Keratinocyte (primary cell): ENCODE results near the gene CHST14.

Experiments
- CTCF ChIP-seq, 3 experiments: IDR thresholded peaks in 1 of 3; conservative IDR thresholded peaks in 1 of 3; optimal IDR thresholded peaks in 1 of 3; 2 replicates in 2 of 3; 3 replicates in 1 of 3; pipeline versions ENCODE3 to v1.5.1; 2011; ENCODE audit warnings: low read length in 3 of 3, mild to moderate bottlenecking in 3 of 3, moderate library complexity in 2 of 3, control low read depth in 1 of 3, inconsistent platforms in 1 of 3; ENCODE audit not compliant: insufficient read depth in 2 of 3; ENCODE audit errors: extremely low read depth in 1 of 3
- EZH2 ChIP-seq: IDR thresholded peaks from one replicate; pipeline ENCODE4 v1.6.1; 2012; ENCODE audit warnings: inconsistent platforms, mild to moderate bottlenecking, low read length, moderate library complexity

GRCh38 chr15:40436116-40436891 lies 34.5 kb upstream of the CHST14 start:
- TF ChIP-seq CTCF (optimal IDR thresholded peaks at IDR 0.05 in 1 of 3, IDR thresholded peaks at IDR 0.05 in 1 of 3, conservative IDR thresholded peaks at IDR 0.05 in 1 of 3; ENCODE audit: extremely low read depth in 1 of 3, insufficient read depth in 2 of 3, low read length in 3 of 3) (no peak), EZH2 (no peak)
